Measurements from ENCODE around the gene KCNA5.

DNA sequence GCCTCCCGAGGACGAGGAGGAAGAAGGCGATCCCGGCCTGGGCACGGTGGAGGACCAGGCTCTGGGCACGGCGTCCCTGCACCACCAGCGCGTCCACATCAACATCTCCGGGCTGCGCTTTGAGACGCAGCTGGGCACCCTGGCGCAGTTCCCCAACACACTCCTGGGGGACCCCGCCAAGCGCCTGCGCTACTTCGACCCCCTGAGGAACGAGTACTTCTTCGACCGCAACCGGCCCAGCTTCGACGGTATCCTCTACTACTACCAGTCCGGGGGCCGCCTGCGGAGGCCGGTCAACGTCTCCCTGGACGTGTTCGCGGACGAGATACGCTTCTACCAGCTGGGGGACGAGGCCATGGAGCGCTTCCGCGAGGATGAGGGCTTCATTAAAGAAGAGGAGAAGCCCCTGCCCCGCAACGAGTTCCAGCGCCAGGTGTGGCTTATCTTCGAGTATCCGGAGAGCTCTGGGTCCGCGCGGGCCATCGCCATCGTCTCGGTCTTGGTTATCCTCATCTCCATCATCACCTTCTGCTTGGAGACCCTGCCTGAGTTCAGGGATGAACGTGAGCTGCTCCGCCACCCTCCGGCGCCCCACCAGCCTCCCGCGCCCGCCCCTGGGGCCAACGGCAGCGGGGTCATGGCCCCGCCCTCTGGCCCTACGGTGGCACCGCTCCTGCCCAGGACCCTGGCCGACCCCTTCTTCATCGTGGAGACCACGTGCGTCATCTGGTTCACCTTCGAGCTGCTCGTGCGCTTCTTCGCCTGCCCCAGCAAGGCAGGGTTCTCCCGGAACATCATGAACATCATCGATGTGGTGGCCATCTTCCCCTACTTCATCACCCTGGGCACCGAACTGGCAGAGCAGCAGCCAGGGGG lies 979 bp downstream of the KCNA5 start:
- TF ChIP-seq, protein P1, sequence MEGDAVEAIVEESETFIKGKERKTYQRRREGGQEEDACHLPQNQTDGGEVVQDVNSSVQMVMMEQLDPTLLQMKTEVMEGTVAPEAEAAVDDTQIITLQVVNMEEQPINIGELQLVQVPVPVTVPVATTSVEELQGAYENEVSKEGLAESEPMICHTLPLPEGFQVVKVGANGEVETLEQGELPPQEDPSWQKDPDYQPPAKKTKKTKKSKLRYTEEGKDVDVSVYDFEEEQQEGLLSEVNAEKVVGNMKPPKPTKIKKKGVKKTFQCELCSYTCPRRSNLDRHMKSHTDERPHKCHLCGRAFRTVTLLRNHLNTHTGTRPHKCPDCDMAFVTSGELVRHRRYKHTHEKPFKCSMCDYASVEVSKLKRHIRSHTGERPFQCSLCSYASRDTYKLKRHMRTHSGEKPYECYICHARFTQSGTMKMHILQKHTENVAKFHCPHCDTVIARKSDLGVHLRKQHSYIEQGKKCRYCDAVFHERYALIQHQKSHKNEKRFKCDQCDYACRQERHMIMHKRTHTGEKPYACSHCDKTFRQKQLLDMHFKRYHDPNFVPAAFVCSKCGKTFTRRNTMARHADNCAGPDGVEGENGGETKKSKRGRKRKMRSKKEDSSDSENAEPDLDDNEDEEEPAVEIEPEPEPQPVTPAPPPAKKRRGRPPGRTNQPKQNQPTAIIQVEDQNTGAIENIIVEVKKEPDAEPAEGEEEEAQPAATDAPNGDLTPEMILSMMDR (IDR thresholded peaks at IDR 0.05), result no peak
- TF ChIP-seq EP300 (IDR thresholded peaks at IDR 0.05), result no peak
